Measurements from ENCODE around the gene MATR3. TPM values are rescaled to one million over a fixed set of nuclear protein-coding genes. Genes with fewer than 3 reads are reported as not detected.

The MATR3 gene
- polyA plus RNA-seq, 1 donor (not counting 4 experiments of a cell fraction or from before 2014, with no cell fraction given), result 122 TPM

DNA sequence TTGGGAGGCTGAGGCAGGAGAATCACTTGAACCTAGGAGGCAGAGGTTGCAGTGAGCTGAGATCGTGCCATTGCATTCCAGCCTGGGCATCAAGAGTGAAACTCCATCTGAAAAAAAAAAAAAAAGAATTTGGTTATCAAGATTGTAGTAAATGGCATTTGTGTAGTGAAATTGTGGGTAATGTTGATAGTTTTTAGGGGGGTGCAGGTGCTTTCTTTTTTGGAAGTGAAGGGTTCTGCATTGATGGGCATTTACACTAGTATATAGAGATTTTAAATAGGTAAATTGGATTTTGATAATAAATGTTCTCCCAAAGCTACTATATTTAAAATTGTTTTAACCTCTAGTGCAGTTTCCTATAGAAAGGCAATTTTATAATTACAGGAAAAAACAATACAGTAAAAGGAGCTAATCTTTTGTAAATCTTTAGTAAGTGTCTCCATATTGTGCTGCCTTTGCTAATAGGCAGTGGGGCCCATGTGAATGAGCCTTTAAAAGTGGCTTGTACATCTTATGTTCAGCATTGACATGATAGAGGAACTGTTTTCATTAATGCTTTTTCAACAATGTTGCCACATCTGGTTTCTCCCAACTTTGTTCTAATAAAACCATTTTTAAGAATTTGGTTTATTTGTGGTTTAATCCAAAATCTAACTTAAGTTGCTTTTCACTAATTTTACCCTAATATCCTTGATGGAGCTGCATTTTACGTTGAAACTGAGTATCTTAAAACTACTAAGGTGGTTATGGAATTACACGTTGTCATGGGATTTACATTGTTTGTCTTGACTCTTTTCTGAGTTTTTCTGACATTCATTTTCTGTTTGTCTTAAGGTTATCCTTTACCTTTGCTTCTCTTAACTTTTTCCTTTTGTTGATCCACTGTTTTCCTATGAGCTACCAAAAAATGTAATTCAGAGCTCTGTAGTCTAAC lies 11.1 kb downstream of the MATR3 start:
- dilution Hi-C loops (cut with MboI; ENCODE audit: extremely low pct_ligation_motif_present, low sequenced_read_pairs), result no loop called here

DNA sequence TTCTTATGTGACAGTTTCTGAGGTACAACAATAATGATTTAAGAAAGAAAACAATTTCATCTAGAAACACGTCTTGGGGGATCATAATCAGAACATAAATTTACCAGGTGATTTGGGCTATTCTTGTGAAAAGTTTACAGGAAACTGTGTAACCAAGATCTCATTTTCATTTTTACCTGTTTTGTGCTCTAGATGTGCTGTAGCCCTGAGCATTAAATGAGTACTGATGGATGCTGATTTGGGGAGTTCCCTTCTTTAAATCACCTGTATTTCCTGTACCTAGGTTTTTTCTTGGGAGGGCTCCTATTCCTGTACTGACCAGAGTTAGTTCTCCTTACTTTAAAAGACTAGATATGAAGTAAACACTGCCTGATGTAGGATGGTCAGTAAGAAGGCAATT lies 12.7 kb downstream of the MATR3 start:
- TF ChIP-seq, protein P1, sequence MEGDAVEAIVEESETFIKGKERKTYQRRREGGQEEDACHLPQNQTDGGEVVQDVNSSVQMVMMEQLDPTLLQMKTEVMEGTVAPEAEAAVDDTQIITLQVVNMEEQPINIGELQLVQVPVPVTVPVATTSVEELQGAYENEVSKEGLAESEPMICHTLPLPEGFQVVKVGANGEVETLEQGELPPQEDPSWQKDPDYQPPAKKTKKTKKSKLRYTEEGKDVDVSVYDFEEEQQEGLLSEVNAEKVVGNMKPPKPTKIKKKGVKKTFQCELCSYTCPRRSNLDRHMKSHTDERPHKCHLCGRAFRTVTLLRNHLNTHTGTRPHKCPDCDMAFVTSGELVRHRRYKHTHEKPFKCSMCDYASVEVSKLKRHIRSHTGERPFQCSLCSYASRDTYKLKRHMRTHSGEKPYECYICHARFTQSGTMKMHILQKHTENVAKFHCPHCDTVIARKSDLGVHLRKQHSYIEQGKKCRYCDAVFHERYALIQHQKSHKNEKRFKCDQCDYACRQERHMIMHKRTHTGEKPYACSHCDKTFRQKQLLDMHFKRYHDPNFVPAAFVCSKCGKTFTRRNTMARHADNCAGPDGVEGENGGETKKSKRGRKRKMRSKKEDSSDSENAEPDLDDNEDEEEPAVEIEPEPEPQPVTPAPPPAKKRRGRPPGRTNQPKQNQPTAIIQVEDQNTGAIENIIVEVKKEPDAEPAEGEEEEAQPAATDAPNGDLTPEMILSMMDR (optimal IDR thresholded peaks at IDR 0.05 in 1 of 3, IDR thresholded peaks at IDR 0.05 in 1 of 3, conservative IDR thresholded peaks at IDR 0.05 in 1 of 3; ENCODE audit: extremely low read depth in 1 of 3, insufficient read depth in 2 of 3, low read length in 3 of 3), result no peak
- no peak for TF ChIP-seq EZH2 (IDR thresholded peaks at IDR 0.05; ENCODE audit: low read length)
- H3K27ac ChIP-seq (ENCODE audit: control insufficient read depth, insufficient read depth, low read length), result no peak overlapping the region
- H3K4me1 ChIP-seq (ENCODE audit: control insufficient read depth, extremely low read depth, insufficient read depth, low read length), result peaks cover 14% of the 10 kb centered on the region
- dilution Hi-C loops (cut with MboI; ENCODE audit: extremely low pct_ligation_motif_present, low sequenced_read_pairs), result no loop called here
- H2AFZ ChIP-seq (ENCODE audit: control insufficient read depth, low read length), result no peak overlapping the region
- peaks cover 100% of the 10 kb centered on the region for H3K79me2 ChIP-seq (ENCODE audit: control insufficient read depth, insufficient read depth, low read length)
- H3K36me3 ChIP-seq (ENCODE audit: control insufficient read depth in 2 of 2, extremely low read depth in 1 of 2, insufficient read depth in 2 of 2, low read length in 2 of 2), result no peaks in the 10 kb centered on the region
- H4K20me1 ChIP-seq (ENCODE audit: control insufficient read depth, extremely low read depth, insufficient read depth, low read length), result peaks cover 28% of the 10 kb centered on the region
- no peaks in the 10 kb centered on the region for H3K9me3 ChIP-seq (ENCODE audit: control insufficient read depth, low read depth, low read length)
- H3K4me3 ChIP-seq (ENCODE audit: control insufficient read depth in 2 of 3, extremely low read depth in 1 of 3, insufficient read depth in 2 of 3, low read depth in 1 of 3, low read length in 3 of 3), result no peak overlapping the region
- no peaks in the 10 kb centered on the region for H3K27me3 ChIP-seq (ENCODE audit: control insufficient read depth, extremely low read depth, insufficient read depth, low read length)
- H3K9me1 ChIP-seq (ENCODE audit: control insufficient read depth, extremely low read depth, insufficient read depth, low read length), result no peaks in the 10 kb centered on the region
- H3K4me2 ChIP-seq (ENCODE audit: control insufficient read depth, extremely low read depth, insufficient read depth, low read depth, low read length), result no peak overlapping the region
- no peak for DNase-seq (ENCODE audit: low read depth, low spot score)
- no peak overlapping the region for H3K9ac ChIP-seq (ENCODE audit: control insufficient read depth, extremely low read depth, insufficient read depth, low read length)
- FAIRE-seq, result peak; percentile 9

More for the DNA sequence above, 11.1 kb downstream of the MATR3 start:
- H3K9me3 ChIP-seq (ENCODE audit: control insufficient read depth, low read depth, low read length), result no peaks in the 10 kb centered on the region
- TF ChIP-seq EZH2 (IDR thresholded peaks at IDR 0.05; ENCODE audit: low read length), result no peak
- TF ChIP-seq, protein P1 (optimal IDR thresholded peaks at IDR 0.05 in 1 of 3, IDR thresholded peaks at IDR 0.05 in 1 of 3, conservative IDR thresholded peaks at IDR 0.05 in 1 of 3; ENCODE audit: extremely low read depth in 1 of 3, insufficient read depth in 2 of 3, low read length in 3 of 3), result no peak
- H3K4me3 ChIP-seq (ENCODE audit: control insufficient read depth in 2 of 3, extremely low read depth in 1 of 3, insufficient read depth in 2 of 3, low read depth in 1 of 3, low read length in 3 of 3), result no peak overlapping the region
- DNase-seq (ENCODE audit: low read depth, low spot score) (no peak), FAIRE-seq (no peak)
- H2AFZ ChIP-seq (ENCODE audit: control insufficient read depth, low read length), result no peak overlapping the region
- H3K36me3 ChIP-seq (ENCODE audit: control insufficient read depth in 2 of 2, extremely low read depth in 1 of 2, insufficient read depth in 2 of 2, low read length in 2 of 2), result no peaks in the 10 kb centered on the region
- no peaks in the 10 kb centered on the region for H3K9me1 ChIP-seq (ENCODE audit: control insufficient read depth, extremely low read depth, insufficient read depth, low read length)
- H3K4me2 ChIP-seq (ENCODE audit: control insufficient read depth, extremely low read depth, insufficient read depth, low read depth, low read length), result no peak overlapping the region
- H3K27me3 ChIP-seq (ENCODE audit: control insufficient read depth, extremely low read depth, insufficient read depth, low read length), result no peaks in the 10 kb centered on the region
- no peak overlapping the region for H3K27ac ChIP-seq (ENCODE audit: control insufficient read depth, insufficient read depth, low read length)
- peaks cover 100% of the 10 kb centered on the region for H3K79me2 ChIP-seq (ENCODE audit: control insufficient read depth, insufficient read depth, low read length)
- no peak overlapping the region for H3K9ac ChIP-seq (ENCODE audit: control insufficient read depth, extremely low read depth, insufficient read depth, low read length)
- peaks cover 4% of the 10 kb centered on the region for H3K4me1 ChIP-seq (ENCODE audit: control insufficient read depth, extremely low read depth, insufficient read depth, low read length)
- peaks cover 34% of the 10 kb centered on the region for H4K20me1 ChIP-seq (ENCODE audit: control insufficient read depth, extremely low read depth, insufficient read depth, low read length)
